CD4-positive, alpha-beta T cell treated with Interleukin-12 subunit alpha and Interleukin-12 subunit beta, for 1 hour (primary cell): Measurements from ENCODE around the gene PAX7.
"Not testable (repeated sequence)": the region's sequence is repeated elsewhere in the genome, so short reads cannot be mapped to it uniquely, and the experiment has no call there.

Experiments used
- DNase-seq: peaks from one replicate; pipeline ENCODE4 v3.0.0-alpha.2; 2020

Gene PAX7

GRCh38 chr1:18734461-18735223 lies 104.0 kb downstream of the PAX7 start:
- DNase-seq, result no peak

- no peak for DNase-seq
These were observed 104.8 kb downstream of the PAX7 start for GRCh38 chr1:18735224-18735997.

- no peak for DNase-seq
These were observed 106.3 kb downstream of the PAX7 start for GRCh38 chr1:18736958-18737357.

- no peak for DNase-seq
These were observed 107.5 kb downstream of the PAX7 start for GRCh38 chr1:18738126-18738525.

GRCh38 chr1:18738617-18739016 lies 108.0 kb downstream of the PAX7 start:
- DNase-seq, result no peak

GRCh38 chr1:18739408-18739807 lies 108.8 kb downstream of the PAX7 start:
- no peak for DNase-seq

- DNase-seq, result no peak
These were observed 109.3 kb downstream of the PAX7 start for GRCh38 chr1:18739897-18740296.

- DNase-seq, result no peak
These were observed 110.0 kb downstream of the PAX7 start for GRCh38 chr1:18740617-18741016.

- DNase-seq, result no peak
These were observed 112.6 kb downstream of the PAX7 start for GRCh38 chr1:18743233-18743632.

GRCh38 chr1:18744381-18744780 lies 113.7 kb downstream of the PAX7 start:
- not testable (repeated sequence) for DNase-seq

- no peak for DNase-seq
These were observed 116.3 kb downstream of the PAX7 start for GRCh38 chr1:18746981-18747380.

GRCh38 chr1:18747671-18748070 lies 117.0 kb downstream of the PAX7 start:
- no peak for DNase-seq

GRCh38 chr1:18748435-18748834 lies 117.8 kb downstream of the PAX7 start:
- DNase-seq, result no peak

GRCh38 chr1:18749569-18749968 lies 118.9 kb downstream of the PAX7 start:
- DNase-seq, result no peak

GRCh38 chr1:18750600-18750999 lies 120.0 kb downstream of the PAX7 start:
- DNase-seq, result no peak

GRCh38 chr1:18751425-18751824 lies 120.8 kb downstream of the PAX7 start:
- DNase-seq, result no peak

GRCh38 chr1:18752409-18752808 lies 121.8 kb downstream of the PAX7 start:
- no peak for DNase-seq

GRCh38 chr1:18760156-18760555 lies 129.5 kb downstream of the PAX7 start:
- no peak for DNase-seq

- DNase-seq, result no peak
These were observed 131.5 kb downstream of the PAX7 start for GRCh38 chr1:18761948-18762840.

GRCh38 chr1:18764362-18764761 lies 133.7 kb downstream of the PAX7 start:
- DNase-seq, result no peak

- no peak for DNase-seq
These were observed 135.1 kb downstream of the PAX7 start for GRCh38 chr1:18765725-18766124.

GRCh38 chr1:18766328-18766727 lies 135.7 kb downstream of the PAX7 start:
- no peak for DNase-seq

GRCh38 chr1:18767576-18767975 lies 136.9 kb downstream of the PAX7 start:
- DNase-seq, result not testable (repeated sequence)
